HG03521 (cell line): ENCODE data around the gene XPNPEP1.

Experiments used
- ATAC-seq: cut with Tn5 transposase; IDR thresholded peaks from one replicate; pipeline ENCODE4 v1.9.1; 2021; ENCODE audit warnings: mild to moderate bottlenecking, moderate library complexity; ENCODE audit not compliant: unreplicated experiment

XPNPEP1 gene

DNA sequence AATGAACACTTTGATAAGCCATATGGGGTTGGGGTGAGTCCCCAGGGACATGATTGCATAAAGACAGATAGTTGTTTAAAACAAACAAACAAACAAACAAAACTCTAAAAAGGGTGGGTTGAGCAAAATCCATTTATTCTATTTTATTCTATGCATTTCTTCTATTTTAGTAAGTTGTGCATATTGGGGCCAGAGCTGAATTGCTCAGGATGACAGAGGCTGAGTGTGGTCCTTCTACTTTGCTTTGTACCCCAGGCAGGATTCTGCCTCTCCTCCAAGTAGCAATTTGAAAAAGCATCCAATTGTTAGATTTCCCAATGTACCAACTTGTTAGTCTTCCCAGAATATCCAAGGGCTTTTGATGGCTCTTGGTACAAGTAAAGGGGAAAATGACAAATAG, 29.2 kb upstream of the XPNPEP1 start:
- ATAC-seq, result no peak

DNA sequence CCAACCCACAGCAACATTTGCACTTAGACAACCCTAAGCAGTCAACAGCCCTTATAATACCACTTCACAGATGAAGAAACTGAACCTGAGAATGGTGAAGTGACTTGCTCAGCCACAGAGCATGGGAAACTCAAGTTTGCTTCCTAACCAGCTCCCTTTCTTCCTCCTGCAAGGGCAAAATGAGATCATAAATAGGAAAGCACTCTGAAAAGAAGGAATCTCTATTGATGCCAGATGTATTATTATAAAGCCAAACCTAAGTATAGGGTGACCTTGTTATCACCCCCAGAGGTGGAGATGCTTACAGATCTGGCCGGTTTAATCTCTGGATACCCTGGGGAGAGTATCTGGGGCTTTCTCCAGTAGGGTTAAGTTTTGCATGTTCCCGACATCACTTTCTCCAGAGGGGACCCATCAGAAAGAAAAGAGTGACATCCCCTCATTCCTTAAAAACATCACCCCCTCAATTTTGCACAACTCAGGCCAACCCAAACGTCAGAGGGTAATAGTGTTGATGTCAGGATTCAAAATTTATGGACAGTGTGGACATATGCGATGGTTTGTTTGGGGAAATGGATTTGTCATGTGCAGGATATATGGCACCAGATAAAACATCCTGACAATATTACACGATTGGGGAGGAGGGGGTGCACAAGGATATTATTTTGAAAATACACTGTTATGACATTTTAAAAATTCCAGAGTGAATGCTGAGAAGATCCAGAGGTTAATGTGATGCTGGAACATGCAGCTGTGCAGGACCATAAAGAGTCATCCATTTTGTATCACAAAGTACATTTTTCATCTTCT, 24.0 kb upstream of the XPNPEP1 start:
- ATAC-seq, result no peak

DNA sequence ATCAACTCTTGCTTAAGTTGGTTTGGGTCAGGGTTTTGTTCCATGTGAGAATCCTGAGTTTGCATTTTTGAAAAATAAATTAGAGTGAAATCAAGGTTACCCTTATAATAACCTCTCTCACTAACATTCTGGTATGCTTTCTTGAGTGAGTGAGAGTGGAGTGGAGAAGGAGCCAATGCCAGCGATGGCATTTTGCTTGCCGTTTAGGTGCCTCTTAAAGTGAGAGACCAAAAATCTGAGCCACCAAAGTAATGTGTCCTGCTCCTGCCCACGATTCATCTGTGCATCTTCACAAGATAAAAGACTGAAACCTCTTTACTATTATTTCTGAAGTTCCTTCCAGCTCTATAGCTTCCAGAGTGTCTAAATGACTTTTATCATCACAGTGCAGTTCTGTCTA, 23.4 kb upstream of the XPNPEP1 start:
- no peak for ATAC-seq

DNA sequence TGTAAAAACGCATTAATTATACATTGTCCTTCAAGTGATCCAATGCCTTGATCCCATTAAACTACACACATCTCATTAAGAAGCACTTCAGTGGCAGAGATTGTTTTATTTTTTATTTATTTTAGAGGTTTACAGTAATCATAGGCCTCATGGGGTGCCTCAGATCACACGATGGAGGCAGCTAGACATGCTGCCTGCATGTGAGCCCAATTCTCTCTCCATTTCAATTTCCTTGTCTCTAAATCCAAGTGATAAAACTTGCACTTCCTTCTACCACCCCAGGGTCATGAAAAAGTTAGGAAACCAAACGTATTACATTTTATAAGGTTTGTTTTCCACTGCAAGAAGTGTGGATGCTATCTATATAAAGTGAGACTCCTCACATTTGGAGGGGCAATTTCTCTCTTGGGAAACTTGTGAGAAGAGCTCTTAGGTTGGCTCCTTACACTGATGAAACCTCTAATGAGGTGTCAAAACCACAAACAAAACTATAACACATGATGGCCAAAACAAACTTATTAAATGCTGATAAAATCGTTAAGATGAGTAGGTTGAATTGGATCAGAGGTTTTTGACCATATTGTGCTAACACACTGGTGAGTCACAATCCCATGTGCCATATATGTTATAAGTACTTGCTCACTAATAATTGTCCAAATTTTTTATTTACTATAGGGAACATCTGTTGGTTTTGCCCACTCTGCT, 22.3 kb upstream of the XPNPEP1 start:
- ATAC-seq, result no peak

DNA sequence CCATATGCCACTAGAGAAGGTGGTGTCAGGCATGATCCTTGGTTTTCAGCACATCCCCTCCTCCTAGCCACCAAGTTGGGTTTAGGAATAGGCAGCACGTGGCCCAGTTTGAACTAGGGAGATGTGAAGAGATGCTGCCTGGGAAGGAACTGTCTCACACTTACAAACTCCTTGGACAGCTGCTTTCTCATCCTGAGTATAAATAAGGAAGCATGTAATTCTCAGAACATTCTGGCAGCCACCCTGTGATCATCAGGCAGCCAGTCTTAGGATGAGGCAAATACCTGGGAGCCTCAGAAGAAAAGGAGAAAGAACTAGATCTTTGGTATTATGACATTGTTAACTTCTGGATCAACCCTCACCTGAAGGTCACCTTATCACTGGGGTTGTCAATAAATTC, 21.3 kb upstream of the XPNPEP1 start:
- no peak for ATAC-seq

DNA sequence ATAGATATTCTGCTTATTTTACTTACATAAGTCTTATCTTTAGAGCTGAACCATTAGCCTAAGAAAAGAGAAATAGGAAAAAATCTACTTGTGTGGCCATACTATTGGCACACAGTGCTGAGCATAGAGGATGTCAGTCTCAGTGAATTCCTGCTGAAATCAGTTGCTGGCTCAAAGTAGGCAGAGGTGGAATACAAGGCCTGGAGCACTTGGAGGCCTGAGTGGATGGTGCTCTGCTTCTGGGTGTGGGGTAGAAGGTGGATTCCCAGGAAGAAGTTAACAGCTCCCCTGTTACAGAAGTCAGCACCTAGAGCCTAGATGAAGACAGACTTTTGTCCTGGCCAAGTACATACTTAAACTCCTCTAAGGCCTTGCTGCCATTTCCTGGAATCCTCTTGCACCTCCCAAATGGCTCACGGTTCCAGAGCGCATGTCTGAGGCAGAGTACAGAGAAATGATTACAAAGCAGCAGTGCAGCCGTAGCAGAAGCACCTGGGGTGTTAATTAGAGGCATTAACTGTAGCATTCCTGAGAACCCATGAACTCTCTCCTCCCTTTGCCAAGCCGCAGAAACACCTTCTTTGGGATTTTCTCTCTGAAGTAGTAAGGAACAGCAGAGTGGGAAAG, 18.0 kb upstream of the XPNPEP1 start:
- ATAC-seq, result no peak

DNA sequence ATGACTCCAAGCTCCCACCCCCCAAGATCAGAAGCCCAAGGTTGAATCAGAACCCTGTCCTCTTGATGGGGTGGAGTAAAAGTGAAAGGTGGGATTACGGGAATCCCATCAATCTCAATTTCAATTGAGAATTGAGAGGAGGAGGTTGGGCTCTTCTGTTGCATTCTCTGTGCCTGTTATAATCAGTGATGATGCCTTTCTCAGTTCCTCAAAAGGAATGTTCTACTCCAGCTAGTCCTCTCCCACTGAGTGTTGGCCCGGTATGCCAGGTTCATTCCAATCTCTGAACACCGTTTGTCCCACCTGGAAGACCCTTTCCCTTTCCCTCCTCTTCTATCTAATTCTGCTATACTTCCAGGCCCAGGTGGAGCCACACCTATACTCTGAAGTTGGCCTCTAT, 17.2 kb upstream of the XPNPEP1 start:
- ATAC-seq, result no peak

DNA sequence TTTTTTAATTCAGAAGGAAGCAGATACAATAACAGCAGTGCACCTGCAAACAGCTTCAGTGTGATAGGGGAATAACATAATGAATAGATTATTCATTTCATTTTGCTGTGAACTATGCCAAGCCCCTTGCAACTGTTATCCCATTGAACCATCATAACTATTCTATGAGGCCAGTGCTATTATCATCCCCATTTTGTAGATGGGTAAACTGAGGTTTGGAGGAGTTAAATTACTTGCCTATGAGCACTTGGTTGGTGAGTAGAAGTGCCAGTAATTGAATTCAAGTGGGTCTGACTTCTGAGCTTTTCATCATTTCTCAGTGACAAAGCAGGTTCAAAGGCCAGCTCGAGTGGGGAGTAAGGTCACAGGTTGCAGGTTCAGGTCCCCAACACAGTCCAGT, 16.8 kb upstream of the XPNPEP1 start:
- no peak for ATAC-seq

DNA sequence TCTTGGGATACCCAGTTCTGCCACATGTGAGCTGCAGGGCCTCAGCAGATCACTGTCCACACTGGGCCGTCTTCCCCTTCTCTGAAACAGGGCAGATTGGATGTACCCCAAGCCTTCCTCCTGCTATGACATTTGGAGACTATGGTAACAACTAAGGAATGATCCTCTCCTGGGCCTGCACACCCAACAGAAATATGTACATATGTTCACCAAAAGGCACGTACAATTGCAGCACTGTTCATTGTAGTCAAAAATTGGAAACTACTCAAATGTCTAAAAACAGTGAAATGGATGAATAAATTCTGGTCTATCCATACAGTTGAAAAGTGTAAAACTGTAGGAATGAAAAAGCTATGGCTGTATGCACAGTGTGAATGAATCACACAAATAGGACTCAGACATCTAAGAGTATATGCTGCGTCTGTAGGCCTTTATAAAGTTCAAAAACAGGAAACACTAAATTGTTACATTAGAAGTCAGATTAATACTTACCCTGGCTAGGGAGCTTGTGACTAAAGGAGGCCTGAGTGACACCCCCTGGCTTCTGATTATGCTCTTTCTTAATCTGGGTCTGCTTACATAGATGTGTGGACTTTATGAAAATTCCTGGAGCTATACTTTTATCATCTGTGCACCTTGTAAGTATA, 16.1 kb upstream of the XPNPEP1 start:
- ATAC-seq, result no peak

DNA sequence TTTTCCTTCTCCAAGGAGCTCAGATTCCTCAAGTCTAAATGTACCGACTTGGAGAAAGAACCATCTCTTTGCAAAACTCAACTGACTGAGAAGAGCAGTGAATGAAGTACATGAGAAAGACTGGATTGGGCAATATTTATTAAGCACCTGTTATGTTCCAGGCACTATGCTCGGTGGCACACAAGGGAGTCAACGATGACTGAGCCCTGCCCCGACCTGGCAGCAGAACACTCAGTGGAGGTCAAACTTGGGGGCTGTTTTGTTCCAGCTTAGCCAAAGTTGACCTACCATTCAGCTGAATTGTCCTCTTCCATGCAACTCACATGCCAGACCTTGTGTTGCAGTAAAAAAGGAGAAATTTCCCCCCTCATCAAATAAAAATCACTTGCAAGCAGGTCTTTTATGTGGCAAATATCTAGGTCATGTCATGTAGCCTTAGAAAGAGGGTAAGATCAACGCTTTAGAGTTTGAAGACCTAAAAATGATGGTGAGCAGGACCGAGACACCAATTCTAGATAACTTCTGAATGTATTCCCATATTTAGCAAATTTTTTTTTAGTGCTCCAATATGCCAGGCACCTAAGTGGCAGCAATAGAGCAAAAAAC, 14.3 kb upstream of the XPNPEP1 start:
- ATAC-seq, result no peak

DNA sequence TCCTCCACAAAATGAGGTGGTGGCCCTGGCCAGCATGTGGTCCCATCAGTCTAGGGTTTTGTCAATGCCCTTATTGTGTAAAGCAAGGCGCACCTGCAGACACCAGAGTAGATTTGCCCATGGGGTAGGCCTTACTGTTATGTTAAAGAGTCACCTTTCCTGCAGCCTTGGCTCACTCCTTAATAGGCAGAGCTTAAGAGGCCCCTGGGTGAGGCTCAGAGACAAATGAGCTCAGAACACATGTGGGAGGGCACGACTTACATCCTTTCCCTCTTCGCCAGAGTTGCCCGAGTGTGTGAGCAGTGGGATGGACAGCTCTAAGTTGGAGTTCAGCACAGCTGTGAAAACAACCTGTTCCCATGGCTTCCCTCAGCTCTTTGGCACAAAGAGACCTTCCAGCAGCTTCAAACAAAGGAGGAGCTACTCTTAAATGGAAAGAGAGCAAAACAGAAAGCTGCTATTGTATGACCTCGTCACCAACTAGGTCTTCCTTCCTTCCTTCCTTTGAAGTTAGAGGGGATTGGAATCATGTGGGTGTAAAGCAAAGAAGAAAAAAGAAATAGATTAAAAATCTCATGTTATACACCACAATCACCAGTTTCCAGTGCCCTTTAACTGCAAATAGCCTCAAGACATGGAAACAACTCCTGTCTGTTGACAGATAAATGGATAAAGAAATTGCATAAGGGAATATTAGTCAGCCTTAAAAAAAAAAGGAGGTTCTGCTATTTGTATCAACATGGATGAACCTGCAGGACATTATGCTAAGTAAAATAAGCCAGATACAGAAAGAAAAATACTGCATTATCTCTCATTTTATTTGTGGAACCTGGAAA, 11.9 kb upstream of the XPNPEP1 start:
- ATAC-seq, result no peak

DNA sequence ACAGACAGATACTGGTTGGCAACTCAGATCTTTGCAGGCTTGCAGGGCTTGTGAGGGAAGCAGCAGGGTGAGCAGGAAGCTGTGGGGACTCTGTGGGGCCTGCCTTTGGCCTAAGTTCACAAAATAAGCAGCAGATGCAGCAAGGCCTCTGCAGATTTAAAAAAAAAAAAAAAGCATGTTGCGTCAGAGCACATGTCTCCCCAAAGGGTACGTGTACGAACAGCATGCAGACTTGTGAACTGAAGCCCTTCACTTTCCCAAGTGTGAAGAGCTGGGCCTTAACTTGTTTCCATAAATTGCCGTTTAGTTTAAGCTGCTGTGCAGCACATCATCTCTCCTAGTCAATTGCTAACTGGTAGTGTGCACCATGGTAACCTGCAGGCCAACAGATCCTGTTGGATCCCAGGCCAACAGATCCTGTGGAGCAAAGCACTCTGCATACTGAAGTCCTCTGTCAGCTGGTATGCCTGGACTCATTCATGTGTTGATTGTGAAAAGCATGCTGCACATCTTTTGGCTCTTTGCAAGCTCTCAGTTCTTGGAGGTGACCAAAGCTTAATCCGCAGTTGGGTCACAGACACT, 10.8 kb upstream of the XPNPEP1 start:
- no peak for ATAC-seq

DNA sequence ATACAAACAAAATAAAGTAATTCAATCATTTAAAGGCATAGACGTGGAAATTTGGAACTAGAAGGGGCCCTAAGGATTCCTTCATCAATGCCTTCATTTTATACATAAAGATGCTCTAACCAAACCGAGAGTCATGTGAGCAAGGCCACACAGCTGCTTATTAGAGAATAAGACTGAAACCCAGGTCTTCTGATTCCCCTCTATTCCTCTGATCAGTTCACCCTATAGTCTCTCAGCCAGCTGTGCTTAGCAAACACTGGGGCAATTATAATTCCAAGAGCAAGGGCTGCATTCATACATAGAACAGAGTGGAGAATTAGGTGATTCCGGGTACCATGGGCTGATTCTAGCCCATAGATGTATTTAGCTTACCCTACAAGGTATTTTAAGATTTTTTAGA, 9.7 kb upstream of the XPNPEP1 start:
- ATAC-seq, result no peak

DNA sequence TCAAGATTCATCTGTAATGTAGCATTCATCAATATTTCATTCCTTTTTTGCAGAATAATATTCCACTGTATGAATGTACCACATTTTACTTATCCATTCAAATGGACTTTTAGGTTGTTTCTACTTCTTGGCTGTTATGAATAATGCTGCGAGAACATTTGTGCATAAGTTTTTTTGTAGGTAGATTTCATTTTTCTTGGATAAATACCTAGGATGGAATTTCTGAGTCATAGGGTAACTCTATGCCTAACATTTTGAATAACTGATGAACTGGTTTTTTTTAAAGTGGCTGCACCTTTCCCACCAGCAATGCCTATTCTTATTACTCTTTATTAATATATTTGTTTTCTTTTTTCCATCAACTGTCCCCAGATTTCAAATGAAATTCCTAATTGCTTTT, 9.1 kb upstream of the XPNPEP1 start:
- no peak for ATAC-seq

DNA sequence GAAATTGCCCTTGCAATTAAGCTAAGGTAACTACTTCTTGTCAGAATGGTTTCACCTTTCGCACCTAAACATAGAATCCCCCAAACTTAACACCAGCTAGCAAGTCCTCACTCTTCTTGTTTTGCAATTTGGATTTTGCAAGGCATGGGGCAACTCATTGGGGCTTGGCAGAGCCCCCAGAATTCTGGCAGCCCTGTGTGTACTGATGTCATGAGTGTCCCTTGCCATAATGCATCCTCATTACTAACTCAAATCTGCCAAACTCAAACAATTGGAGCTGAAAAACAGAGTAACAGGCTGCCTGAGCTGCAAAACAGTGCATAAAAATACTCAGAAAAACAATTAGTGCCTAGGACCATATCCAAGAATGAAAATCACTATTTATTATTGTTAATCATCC, 7.9 kb upstream of the XPNPEP1 start:
- no peak for ATAC-seq

DNA sequence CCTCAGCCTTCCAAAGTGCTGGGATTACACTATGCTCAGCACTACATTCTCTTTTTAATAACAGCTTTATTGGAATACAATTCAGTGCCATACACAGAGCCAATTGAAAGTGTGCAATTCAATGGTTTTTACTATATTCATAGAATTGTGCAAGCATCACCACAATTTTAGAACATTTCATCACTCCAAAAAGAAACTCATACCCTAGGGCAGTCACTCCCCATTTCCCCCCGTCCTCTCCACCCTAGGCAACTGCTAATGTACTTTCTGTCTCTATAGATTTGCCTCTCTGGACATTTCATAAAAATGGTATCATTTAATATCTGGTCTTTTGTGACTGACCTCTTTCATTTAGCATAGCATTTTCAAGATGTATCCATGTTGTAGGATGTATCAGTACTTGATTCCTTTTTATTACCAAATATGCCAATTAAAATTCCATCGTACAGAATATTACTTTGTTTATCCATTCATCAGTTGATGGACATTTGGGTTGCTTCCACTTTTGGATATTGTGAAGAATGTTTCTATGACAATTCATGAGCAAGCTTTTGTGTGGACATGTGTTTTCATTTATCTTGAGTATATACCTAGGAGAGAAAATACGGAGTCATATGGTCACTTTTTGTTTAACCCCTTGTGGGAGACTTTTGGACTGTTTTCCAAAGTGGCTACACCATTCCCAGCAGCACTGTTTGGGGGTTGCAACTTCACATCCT, 6.3 kb upstream of the XPNPEP1 start:
- no peak for ATAC-seq

DNA sequence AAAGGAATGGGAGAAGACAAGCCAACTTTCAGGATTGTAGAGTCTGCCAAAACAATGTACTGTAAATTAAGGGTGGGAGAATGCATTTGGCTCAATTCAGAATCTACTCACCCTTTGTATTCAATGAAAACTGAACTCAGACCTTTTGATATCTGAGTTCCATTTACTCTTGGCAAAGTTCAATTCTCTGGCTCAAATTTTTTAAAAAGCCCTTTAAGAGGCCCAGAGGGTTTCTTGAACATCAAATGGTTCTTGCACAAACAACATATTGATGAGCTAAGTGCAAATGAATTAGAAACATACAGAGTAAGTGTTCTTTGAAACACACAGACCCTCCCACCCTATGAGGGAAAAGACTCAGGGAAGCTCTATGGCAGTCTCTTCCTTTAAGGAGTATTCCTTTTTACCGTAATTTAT, 5.2 kb upstream of the XPNPEP1 start:
- ATAC-seq, result no peak

DNA sequence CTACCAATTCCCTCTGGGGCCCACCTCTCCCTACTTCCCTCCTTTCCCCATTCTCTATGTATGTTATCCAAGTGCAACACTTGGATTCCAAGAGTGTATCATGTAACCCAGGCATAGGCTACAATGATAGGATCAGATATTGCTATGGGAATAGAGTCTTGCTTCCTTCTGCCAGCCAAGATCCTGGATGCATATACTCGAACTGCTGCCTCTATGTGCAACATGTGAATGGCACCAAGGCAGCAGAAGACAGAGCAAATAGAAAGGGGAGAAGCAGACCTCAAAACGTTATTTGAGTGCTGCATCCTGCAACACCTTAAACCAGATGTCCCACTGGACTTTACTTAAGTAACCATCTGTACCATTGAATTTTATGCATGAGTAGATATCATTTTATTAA, 3.5 kb upstream of the XPNPEP1 start:
- ATAC-seq, result no peak

DNA sequence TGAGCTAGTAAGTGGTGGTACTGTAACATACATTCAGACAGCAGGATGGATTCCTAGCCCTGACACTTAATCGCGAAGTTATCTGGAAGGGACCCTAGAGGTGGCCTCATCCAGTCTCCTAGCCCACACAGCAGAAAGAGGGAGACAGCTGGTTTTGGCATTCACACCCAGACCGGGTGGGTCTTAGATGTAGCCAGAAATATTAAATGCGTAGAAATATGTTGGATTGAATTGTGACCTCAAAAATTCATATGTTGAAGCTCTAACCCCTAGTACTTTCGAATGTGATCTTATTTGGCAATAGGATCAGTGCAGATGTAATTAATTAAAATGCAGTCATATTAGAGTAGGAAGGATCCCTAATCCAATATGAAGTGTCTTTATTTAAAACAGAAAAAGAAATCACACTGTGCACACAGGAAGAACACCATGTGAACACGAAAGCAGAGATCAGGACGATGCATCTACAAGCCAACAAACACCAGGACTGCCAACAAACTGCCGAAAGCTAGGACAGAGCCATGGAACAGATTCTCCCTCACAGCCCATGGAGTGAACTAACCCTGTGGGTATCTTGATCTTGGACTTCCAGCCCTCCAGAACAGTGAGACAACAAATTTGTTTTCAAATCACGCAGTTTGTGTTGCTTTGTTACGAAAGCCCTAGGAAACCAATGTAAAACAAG, 2.9 kb upstream of the XPNPEP1 start:
- no peak for ATAC-seq
